Panc1 (cell line): ENCODE measurements around the gene CLDN9.

Experiments used
- TCF7L2 ChIP-seq: IDR thresholded peaks from 2 replicates; pipeline ENCODE4 v1.6.1; 2011; ENCODE audit warnings: mild to moderate bottlenecking, low read depth, low read length, inconsistent platforms
- TF ChIP-seq, protein P1 (sequence below): fragments of 450-650 bp; IDR thresholded peaks from 2 replicates; pipeline ENCODE4 v1.5.1; 2017; ENCODE audit warnings: mild to moderate bottlenecking
- TF ChIP-seq, protein P2 (sequence below), 2 experiments: IDR thresholded peaks; 2 replicates each; pipeline ENCODE4 v1.6.1; 2011 to 2012; ENCODE audit warnings: low read depth in 2 of 2, control low read depth in 1 of 2, low read length in 1 of 2, mild to moderate bottlenecking in 1 of 2, moderate library complexity in 1 of 2; ENCODE audit not compliant: insufficient read depth in 1 of 2

DNA sequence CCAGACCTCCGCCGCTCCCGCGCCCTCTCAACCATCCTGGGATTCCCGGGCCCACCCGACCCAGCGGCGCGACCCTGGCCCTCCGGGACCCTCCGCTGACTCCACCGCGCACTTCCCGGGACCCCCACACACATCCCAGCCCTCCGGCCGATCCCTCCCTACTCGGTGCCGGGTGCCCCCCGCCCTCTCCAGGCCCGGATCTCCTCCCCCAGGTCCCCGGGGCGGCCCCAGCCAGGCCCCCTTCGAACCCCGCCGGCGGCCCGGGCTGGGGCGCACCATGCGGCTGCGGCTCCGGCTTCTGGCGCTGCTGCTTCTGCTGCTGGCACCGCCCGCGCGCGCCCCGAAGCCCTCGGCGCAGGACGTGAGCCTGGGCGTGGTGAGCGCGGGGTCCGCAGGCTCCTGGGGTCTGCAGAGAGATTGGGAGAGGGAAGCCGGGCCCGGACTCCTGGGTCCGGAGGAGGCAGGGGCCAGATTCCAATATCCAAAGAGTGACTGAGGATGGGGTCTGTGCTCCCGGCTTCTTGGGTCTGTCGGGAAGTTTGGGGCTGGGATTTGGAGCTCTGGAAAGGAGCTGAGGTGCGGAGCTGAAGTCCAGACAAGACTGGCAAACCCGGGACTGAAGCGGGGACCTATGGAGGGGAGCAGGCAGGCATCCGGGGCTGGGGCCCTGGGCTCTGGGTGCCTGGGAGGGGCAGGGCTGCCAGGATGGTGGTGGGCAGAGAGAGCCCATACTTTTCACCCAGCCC, 34.1 kb downstream of the CLDN9 start:
- TF ChIP-seq, protein P1, sequence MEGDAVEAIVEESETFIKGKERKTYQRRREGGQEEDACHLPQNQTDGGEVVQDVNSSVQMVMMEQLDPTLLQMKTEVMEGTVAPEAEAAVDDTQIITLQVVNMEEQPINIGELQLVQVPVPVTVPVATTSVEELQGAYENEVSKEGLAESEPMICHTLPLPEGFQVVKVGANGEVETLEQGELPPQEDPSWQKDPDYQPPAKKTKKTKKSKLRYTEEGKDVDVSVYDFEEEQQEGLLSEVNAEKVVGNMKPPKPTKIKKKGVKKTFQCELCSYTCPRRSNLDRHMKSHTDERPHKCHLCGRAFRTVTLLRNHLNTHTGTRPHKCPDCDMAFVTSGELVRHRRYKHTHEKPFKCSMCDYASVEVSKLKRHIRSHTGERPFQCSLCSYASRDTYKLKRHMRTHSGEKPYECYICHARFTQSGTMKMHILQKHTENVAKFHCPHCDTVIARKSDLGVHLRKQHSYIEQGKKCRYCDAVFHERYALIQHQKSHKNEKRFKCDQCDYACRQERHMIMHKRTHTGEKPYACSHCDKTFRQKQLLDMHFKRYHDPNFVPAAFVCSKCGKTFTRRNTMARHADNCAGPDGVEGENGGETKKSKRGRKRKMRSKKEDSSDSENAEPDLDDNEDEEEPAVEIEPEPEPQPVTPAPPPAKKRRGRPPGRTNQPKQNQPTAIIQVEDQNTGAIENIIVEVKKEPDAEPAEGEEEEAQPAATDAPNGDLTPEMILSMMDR: no peak
- TF ChIP-seq, protein P2, sequence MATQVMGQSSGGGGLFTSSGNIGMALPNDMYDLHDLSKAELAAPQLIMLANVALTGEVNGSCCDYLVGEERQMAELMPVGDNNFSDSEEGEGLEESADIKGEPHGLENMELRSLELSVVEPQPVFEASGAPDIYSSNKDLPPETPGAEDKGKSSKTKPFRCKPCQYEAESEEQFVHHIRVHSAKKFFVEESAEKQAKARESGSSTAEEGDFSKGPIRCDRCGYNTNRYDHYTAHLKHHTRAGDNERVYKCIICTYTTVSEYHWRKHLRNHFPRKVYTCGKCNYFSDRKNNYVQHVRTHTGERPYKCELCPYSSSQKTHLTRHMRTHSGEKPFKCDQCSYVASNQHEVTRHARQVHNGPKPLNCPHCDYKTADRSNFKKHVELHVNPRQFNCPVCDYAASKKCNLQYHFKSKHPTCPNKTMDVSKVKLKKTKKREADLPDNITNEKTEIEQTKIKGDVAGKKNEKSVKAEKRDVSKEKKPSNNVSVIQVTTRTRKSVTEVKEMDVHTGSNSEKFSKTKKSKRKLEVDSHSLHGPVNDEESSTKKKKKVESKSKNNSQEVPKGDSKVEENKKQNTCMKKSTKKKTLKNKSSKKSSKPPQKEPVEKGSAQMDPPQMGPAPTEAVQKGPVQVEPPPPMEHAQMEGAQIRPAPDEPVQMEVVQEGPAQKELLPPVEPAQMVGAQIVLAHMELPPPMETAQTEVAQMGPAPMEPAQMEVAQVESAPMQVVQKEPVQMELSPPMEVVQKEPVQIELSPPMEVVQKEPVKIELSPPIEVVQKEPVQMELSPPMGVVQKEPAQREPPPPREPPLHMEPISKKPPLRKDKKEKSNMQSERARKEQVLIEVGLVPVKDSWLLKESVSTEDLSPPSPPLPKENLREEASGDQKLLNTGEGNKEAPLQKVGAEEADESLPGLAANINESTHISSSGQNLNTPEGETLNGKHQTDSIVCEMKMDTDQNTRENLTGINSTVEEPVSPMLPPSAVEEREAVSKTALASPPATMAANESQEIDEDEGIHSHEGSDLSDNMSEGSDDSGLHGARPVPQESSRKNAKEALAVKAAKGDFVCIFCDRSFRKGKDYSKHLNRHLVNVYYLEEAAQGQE (IDR thresholded peaks at IDR 0.05; ENCODE audit: insufficient read depth in 1 of 2, low read depth in 2 of 2, low read length in 1 of 2): no peak
- no peak for TF ChIP-seq TCF7L2
